GM18951 (cell line): ENCODE measurements around the gene PKD1L1.

ENCODE experiments used
- POLR2A ChIP-seq: IDR thresholded peaks from 4 replicates; pipeline ENCODE4 v1.6.1; 2011; ENCODE audit warnings: mild to moderate bottlenecking; ENCODE audit not compliant: insufficient read length, insufficient read depth; ENCODE audit errors: extremely low read depth
- in situ Hi-C: fragments of 300-500 bp; cut with MboI; formaldehyde crosslinking; loops from one replicate; pipeline ENCODE4 v1.12.0; 2022; ENCODE audit warnings: low sequenced_read_pairs, mixed read lengths, inconsistent platforms; ENCODE audit not compliant: unreplicated experiment

PKD1L1 gene

GRCh38 chr7:47901542-47901941, 46.7 kb downstream of the PKD1L1 start:
- in situ Hi-C loops: no loop called here
- TF ChIP-seq POLR2A: no peak

GRCh38 chr7:47897831-47898230, 50.4 kb downstream of the PKD1L1 start:
- no peak for TF ChIP-seq POLR2A
- in situ Hi-C loops: no loop called here

- in situ Hi-C loops: no loop called here
These were observed 51.4 kb downstream of the PKD1L1 start for GRCh38 chr7:47896809-47897423.

GRCh38 chr7:47895026-47895425, 53.2 kb downstream of the PKD1L1 start:
- in situ Hi-C loops: no loop called here
- no peak for TF ChIP-seq POLR2A

More at GRCh38 chr7:47896809-47897423, 51.4 kb downstream of the PKD1L1 start:
- no peak for TF ChIP-seq POLR2A

- in situ Hi-C loops: no loop called here
- TF ChIP-seq POLR2A: no peak
These were observed 54.4 kb downstream of the PKD1L1 start for GRCh38 chr7:47893721-47894365.

GRCh38 chr7:47893238-47893637, 55.0 kb downstream of the PKD1L1 start:
- in situ Hi-C loops: no loop called here
- TF ChIP-seq POLR2A: no peak

- no peak for TF ChIP-seq POLR2A
- in situ Hi-C loops: no loop called here
These were observed 57.7 kb downstream of the PKD1L1 start for GRCh38 chr7:47890606-47891005.

GRCh38 chr7:47890125-47890524, 58.1 kb downstream of the PKD1L1 start:
- in situ Hi-C loops: no loop called here

GRCh38 chr7:47889723-47890122, 58.5 kb downstream of the PKD1L1 start:
- in situ Hi-C loops: no loop called here
- TF ChIP-seq POLR2A: no peak

More at GRCh38 chr7:47890125-47890524, 58.1 kb downstream of the PKD1L1 start:
- no peak for TF ChIP-seq POLR2A

- in situ Hi-C loops: no loop called here
- no peak for TF ChIP-seq POLR2A
These were observed 59.6 kb downstream of the PKD1L1 start for GRCh38 chr7:47888371-47889265.

- no peak for TF ChIP-seq POLR2A
- in situ Hi-C loops: no loop called here
These were observed 61.1 kb downstream of the PKD1L1 start for GRCh38 chr7:47887016-47887640.

GRCh38 chr7:47885987-47886811, 62.1 kb downstream of the PKD1L1 start:
- TF ChIP-seq POLR2A: no peak
- in situ Hi-C loops: no loop called here
